HG02763 (cell line): Measurements from ENCODE around the gene TCF7L2.
"Not testable (repeated sequence)": the region's sequence is repeated elsewhere in the genome, so short reads cannot be mapped to it uniquely, and the experiment has no call there.

Experiments used
- ATAC-seq: cut with Tn5 transposase; IDR thresholded peaks from one replicate; pipeline ENCODE4 v1.9.1; 2021; ENCODE audit warnings: mild to moderate bottlenecking, moderate library complexity; ENCODE audit not compliant: unreplicated experiment

TCF7L2 gene

GRCh38 chr10:113087165-113088029, 137.3 kb downstream of the TCF7L2 start:
- ATAC-seq = no peak

GRCh38 chr10:113088194-113088593, 138.1 kb downstream of the TCF7L2 start:
- no peak for ATAC-seq

DNA sequence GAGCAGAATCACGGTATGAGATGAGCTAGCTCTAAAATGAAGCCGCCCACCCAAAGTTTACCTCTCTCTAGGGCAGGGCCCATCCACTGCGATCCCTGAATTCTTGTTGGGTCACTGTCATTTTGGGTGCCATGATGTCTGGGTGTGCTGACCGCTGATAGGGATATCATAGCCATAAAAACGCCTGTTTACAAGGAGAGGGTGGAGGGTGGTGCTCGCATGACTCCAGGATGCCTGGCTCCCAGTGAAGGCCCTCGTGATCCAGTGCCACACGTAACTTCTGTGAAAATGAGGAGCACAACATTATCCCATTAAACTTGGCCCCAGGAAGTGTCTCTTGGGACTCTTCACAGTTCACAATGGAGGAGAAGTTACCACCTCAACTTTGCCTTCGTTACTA, 139.5 kb downstream of the TCF7L2 start:
- no peak for ATAC-seq

GRCh38 chr10:113091920-113092319, 141.9 kb downstream of the TCF7L2 start:
- no peak for ATAC-seq

DNA sequence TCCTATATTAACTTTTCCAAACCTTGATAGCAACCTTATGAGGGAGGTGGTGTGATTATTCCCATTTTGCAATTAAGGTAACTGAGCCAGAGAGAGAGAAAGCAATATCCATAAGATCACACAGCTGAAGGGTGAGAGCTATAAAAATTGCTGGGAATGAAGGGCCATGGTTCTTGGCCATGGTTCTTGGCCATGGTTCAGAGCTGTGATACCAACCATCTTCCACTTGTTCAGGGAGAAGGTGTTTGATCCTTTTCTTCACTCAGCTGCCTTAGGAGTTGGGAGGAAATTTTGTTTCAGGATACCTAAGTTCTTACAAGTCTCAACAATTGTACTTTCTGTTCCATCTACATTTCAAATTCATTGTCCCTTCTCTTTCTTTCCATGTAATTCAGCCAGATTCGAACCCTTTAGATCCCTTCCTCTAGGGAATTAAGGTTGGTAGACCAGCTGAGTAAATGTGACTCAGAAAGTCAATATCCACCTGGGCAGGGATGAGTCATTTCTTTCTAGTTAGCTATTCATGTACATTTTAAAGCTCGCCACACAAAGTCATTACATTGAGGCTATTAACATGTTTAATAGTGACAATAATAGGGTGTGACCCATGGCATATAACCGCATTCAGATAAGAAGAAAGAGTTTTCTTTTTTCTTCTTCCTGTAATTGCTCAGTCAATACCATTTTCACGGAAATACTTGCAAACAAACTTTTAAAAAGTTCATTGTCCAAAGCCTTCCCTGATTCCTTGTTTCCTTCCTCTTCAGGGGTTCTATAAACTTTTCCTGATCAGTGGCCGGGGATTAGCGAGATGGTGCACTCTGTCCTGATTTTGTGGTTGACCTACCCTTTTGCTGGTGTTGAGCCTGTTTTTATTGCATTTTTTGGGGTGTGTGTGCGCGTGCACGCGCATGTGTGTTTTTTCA, 143.4 kb downstream of the TCF7L2 start:
- ATAC-seq = no peak

GRCh38 chr10:113094114-113094486, 144.1 kb downstream of the TCF7L2 start:
- no peak for ATAC-seq

- no peak for ATAC-seq
Measured at GRCh38 chr10:113095419-113096127, 145.5 kb downstream of the TCF7L2 start.

DNA sequence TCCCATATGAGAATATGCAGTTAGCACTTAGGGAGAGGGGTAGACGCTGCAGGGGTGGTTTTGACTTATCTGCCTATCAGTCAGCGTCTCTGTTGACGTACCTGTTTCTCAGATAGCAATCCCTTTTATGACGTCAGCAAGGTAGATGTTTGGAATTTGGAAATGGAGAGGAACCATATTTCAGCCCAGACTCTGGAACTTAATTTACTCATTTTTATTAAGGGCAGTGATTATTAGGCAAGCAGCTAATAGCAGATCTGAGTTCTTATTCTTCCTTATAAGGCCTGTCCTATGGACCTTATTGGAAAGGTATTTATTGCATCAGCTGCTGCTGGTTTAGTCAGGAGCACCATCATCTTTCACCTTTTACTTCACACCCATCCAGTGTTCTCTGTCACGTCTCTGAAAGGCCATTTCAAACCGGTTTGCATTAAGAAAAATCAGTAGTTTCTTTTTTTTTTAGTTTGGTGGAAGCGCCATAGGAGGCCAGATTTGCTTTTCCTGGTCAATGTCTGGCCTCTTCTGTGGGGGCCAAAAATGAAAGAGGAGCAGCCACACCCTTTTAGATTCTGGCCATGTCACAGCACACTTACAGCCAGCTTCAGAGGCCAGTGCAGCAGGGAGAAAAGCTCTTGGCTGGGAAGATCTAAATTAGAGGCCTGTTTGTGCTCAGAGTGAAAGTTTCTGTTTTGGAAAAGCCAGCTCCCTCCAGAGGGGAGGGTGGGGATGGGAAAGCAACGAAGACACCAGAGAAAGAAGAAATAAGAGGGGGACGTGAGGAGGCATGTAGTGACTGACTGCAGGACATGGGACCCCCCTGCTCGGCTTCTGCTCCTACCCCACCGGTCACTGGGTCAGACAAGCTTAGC, 146.3 kb downstream of the TCF7L2 start:
- ATAC-seq = no peak

DNA sequence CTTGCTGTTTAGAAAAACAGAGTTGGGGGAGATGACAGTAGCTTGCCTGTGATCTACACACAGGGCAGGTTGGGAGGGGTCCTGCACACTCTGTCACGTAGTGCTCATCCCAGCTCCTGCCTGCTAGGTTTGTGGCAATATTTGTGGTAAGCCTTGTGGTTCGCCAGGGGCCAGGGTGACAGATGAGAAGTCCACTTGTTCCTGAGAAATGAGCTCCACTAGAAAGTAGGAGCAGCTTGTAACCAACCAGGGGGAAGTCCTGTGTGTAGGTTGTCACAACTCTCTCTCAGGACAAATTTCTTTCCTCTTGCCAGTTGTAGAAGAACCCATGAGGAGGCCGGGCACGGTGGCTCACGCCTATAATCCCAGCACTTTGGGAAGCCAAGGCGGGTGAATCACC, 147.0 kb downstream of the TCF7L2 start:
- ATAC-seq = no peak

- ATAC-seq = no peak
Measured at GRCh38 chr10:113099431-113100183, 149.6 kb downstream of the TCF7L2 start.

DNA sequence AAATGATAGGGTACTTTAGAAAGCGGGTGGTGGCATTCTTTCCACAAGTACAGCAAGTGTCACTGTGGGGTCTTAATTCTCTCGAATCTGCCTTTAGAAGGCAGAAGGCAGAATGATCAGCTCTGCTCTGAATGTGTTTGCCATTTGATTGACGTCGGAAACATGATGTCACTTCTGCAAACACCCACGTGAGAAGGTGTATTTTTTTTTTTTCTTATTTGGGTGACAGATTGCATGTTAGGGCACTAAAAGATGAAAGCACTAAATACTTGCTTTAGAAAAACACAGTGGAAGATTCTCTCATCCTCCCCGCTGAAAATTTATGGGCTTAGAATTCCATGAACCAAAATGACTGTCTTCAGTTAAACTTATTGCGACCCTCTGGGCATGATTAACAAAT, 150.2 kb downstream of the TCF7L2 start:
- ATAC-seq = no peak

DNA sequence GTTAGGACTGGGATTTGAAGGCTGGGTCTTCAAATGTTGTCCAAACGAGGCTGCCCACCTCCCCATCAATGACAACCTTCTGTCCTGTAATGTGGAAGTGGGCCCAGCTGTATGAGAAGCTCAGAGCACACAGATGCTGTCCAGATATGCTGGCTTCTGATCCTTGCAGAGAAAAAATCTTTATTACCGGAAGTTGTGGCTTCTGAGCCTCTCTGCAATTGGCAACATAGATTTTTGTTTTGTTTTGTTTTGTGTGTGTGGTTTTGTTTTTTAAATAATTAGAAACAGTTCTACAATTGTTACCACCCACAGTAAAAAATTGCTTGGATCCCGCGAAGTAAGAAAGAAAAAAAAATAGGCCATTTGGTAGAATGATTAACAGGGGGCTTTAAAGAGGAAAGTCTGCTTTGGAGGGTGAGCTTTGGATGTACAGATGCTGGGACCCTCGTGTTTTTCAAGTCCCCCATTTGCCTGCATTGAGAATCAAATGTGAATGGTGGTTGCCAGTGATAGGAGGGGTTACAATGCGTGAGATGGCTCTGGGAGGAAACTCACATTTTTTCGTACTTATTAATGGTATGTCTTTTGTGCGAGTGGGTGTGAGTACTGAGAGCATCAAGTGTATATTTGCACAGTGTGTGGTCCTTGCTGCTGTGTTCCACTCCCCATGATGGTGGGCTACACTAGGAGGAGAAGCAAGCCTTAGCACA, 153.2 kb downstream of the TCF7L2 start:
- ATAC-seq = no peak

DNA sequence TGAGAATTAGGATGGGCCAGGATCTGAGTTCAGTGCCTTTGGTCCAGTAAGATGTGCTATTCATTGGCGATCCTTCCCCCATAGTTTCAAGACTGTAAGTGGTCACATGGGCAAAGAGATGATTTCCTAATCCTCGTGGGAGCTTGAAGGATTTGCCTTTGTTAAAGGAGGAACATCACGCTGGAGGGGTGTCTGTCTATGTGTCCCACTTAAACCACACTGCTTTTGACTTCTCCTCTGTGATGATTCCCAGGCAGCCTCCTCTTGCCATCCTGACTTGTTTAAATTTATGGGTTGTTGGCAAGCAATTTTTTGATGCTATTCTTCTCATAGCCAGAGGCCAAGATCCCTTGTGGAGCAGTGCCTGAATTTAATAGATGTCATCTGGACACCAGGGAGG, 154.0 kb downstream of the TCF7L2 start:
- no peak for ATAC-seq

- no peak for ATAC-seq
Measured at GRCh38 chr10:113108194-113108835, 158.3 kb downstream of the TCF7L2 start.

DNA sequence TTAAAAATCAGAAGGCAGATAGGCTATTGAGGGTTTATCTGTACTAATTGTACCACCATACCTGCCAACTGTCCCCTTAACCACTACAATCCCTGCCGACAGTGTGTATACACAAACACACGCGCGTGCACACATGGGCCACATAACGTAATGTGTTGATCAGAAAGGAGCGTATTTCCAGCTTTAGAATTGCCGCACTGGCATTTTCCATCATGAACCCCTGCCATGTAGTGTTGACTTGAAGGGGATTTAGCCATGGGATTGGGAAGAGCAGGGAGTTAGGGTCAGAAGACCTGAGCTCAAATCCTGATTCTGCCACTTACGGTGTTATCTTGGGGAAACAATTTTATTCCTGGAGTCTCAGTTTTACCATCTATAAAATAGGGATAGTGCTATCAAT, 158.9 kb downstream of the TCF7L2 start:
- ATAC-seq = no peak

- not testable (repeated sequence) for ATAC-seq
Measured at GRCh38 chr10:113109482-113109881, 159.4 kb downstream of the TCF7L2 start.

GRCh38 chr10:113111260-113111659, 161.2 kb downstream of the TCF7L2 start:
- no peak for ATAC-seq
